ENCODE data around the gene SMAD5. TPM values are rescaled to one million over a fixed set of nuclear protein-coding genes. Genes with fewer than 3 reads are reported as not detected.

Gene SMAD5
- total RNA-seq, 6 experiments from 2014 or later = 19.2 to 49.2 (median 30.6) TPM

DNA sequence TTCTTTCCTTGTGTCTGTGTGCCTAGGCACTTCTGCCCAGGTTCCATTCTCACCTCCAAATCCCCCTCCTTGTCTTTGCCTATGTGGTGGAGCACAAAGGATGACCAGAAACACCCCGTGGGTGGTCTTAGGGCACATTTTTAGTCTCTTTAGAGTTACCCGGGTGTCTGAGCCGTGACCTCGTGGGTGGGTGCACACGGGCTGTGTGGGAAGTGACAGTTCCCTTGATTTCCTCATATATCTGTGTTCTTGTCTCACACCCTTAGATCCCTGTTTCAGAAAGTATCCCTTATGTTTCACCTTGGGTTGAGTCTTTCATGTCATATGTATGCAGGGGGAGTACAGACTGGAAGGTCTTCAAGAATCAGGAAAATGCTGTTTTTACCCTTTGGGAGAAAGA, 73.7 kb downstream of the SMAD5 start:
- no peak for DNase-seq
- ATAC-seq = no peak
- Histone ChIP-seq H3K36me3 (no peaks in the 10 kb centered on the region), H3K4me3 (no peak overlapping the region), H3K27me3 (no peaks in the 10 kb centered on the region), H3K4me1 (no peaks in the 10 kb centered on the region), H3K9me3 (no peaks in the 10 kb centered on the region), H3K27ac (no peak overlapping the region)
- WGBS (ENCODE audit: insufficient coverage, low coverage, low lambda C conversion rate, missing lambda C conversion rate) = 69% methylated on average over 5 of the region's 5 CpGs
- intact Hi-C loops (cut with DNase I) = no loop called here
- TF ChIP-seq, protein P1, sequence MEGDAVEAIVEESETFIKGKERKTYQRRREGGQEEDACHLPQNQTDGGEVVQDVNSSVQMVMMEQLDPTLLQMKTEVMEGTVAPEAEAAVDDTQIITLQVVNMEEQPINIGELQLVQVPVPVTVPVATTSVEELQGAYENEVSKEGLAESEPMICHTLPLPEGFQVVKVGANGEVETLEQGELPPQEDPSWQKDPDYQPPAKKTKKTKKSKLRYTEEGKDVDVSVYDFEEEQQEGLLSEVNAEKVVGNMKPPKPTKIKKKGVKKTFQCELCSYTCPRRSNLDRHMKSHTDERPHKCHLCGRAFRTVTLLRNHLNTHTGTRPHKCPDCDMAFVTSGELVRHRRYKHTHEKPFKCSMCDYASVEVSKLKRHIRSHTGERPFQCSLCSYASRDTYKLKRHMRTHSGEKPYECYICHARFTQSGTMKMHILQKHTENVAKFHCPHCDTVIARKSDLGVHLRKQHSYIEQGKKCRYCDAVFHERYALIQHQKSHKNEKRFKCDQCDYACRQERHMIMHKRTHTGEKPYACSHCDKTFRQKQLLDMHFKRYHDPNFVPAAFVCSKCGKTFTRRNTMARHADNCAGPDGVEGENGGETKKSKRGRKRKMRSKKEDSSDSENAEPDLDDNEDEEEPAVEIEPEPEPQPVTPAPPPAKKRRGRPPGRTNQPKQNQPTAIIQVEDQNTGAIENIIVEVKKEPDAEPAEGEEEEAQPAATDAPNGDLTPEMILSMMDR (IDR thresholded peaks at IDR 0.05) = no peak
- TF ChIP-seq POLR2A (IDR thresholded peaks at IDR 0.05) = no peak

DNA sequence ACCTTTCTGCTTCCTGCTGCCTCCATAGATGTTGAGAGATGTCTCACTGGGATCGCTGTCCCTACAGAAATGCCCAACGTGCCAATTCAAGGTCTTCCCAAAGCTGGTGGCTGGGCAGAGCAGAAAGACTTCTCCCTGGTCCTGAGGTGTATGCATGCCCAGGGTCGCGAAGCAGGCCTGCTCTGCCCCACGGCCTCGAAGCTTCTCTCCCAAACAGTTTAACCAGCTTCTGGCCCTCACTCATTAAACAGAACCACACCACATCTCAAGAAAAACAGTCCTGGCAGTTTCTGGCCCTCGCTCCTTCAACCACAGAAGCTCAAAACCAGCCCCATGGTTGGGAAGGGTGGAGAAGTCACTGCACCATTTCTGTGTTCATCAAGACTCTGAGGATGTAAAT, 75.0 kb downstream of the SMAD5 start:
- no peak for ATAC-seq
- 100% methylated on average over 4 of the region's 7 CpGs for WGBS (ENCODE audit: insufficient coverage, low coverage, low lambda C conversion rate, missing lambda C conversion rate)
- TF ChIP-seq, protein P1 (IDR thresholded peaks at IDR 0.05) = no peak
- no peak for TF ChIP-seq POLR2A (IDR thresholded peaks at IDR 0.05)
- H3K27ac ChIP-seq = no peak overlapping the region
- no peak for DNase-seq
- intact Hi-C loops (cut with DNase I) = no loop called here
- H3K36me3 ChIP-seq = no peaks in the 10 kb centered on the region
- no peak overlapping the region for H3K4me3 ChIP-seq
- H3K4me1 ChIP-seq = no peaks in the 10 kb centered on the region
- H3K9me3 ChIP-seq = no peaks in the 10 kb centered on the region
- no peaks in the 10 kb centered on the region for H3K27me3 ChIP-seq

GRCh38 chr5:136208916-136209315, 76.3 kb downstream of the SMAD5 start:
- WGBS (ENCODE audit: insufficient coverage, low coverage, low lambda C conversion rate, missing lambda C conversion rate) = 52% methylated on average over 3 of the region's 3 CpGs
- TF ChIP-seq, protein P1 (IDR thresholded peaks at IDR 0.05) = no peak
- TF ChIP-seq POLR2A (IDR thresholded peaks at IDR 0.05) = no peak
- H3K27ac ChIP-seq = no peak overlapping the region
- intact Hi-C loops (cut with DNase I) = no loop called here
- no peaks in the 10 kb centered on the region for H3K9me3 ChIP-seq
- no peaks in the 10 kb centered on the region for H3K4me1 ChIP-seq
- H3K4me3 ChIP-seq = no peak overlapping the region
- no peaks in the 10 kb centered on the region for H3K36me3 ChIP-seq
- DNase-seq (no peak), ATAC-seq (no peak)
- no peaks in the 10 kb centered on the region for H3K27me3 ChIP-seq

- DNase-seq (no peak), ATAC-seq (no peak)
- Histone ChIP-seq H3K27ac (no peak overlapping the region), H3K27me3 (no peaks in the 10 kb centered on the region), H3K4me3 (no peak overlapping the region), H3K36me3 (no peaks in the 10 kb centered on the region), H3K4me1 (no peaks in the 10 kb centered on the region), H3K9me3 (no peaks in the 10 kb centered on the region)
- 83% methylated on average over 3 of the region's 14 CpGs for WGBS (ENCODE audit: insufficient coverage, low coverage, low lambda C conversion rate, missing lambda C conversion rate)
- intact Hi-C loops (cut with DNase I) = no loop called here
- TF ChIP-seq, protein P1 (IDR thresholded peaks at IDR 0.05) = no peak
- no peak for TF ChIP-seq POLR2A (IDR thresholded peaks at IDR 0.05)
These were observed 76.8 kb downstream of the SMAD5 start for GRCh38 chr5:136209346-136209910.

DNA sequence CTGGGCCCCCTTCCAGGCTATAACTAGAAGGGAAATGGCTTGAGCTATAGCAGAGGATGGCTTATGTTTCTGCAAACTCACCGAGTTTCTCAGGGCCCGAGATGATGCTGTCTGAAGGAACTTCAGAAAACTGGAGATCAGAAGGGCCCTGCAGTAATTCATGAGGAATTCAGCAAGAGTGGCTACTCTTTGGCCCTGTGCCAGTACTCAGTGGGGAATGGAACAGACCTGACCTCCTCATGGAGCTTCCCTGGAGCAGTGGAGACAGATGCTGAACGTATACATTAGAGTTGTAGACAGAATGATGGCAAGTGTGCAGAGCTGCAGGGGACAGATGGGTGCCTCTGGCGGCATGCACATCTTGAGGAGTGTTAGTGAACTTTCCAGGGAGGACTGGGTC, 77.6 kb downstream of the SMAD5 start:
- intact Hi-C loops (cut with DNase I) = loop anchor here (5.0 to 10.0 kb wide), 2 partner anchors 325 to 328 kb away; no protein-coding TSS in a partner anchor
- Histone ChIP-seq H3K4me1 (no peaks in the 10 kb centered on the region), H3K27ac (no peak overlapping the region), H3K4me3 (no peak overlapping the region), H3K27me3 (no peaks in the 10 kb centered on the region), H3K36me3 (no peaks in the 10 kb centered on the region), H3K9me3 (no peaks in the 10 kb centered on the region)
- DNase-seq (no peak), ATAC-seq (no peak)
- no peak for TF ChIP-seq POLR2A (IDR thresholded peaks at IDR 0.05)
- TF ChIP-seq, protein P1 (IDR thresholded peaks at IDR 0.05) = no peak
- no CpG with 5 or more reads among the region's 4 CpGs for WGBS (ENCODE audit: insufficient coverage, low coverage, low lambda C conversion rate, missing lambda C conversion rate)
